HG03280 (cell line): ENCODE results near the gene PSAPL1.

ENCODE experiments used
- ATAC-seq: cut with Tn5 transposase; IDR thresholded peaks from one replicate; pipeline ENCODE4 v1.9.1; 2021; ENCODE audit warnings: mild to moderate bottlenecking, moderate library complexity; ENCODE audit not compliant: unreplicated experiment

The PSAPL1 gene

DNA sequence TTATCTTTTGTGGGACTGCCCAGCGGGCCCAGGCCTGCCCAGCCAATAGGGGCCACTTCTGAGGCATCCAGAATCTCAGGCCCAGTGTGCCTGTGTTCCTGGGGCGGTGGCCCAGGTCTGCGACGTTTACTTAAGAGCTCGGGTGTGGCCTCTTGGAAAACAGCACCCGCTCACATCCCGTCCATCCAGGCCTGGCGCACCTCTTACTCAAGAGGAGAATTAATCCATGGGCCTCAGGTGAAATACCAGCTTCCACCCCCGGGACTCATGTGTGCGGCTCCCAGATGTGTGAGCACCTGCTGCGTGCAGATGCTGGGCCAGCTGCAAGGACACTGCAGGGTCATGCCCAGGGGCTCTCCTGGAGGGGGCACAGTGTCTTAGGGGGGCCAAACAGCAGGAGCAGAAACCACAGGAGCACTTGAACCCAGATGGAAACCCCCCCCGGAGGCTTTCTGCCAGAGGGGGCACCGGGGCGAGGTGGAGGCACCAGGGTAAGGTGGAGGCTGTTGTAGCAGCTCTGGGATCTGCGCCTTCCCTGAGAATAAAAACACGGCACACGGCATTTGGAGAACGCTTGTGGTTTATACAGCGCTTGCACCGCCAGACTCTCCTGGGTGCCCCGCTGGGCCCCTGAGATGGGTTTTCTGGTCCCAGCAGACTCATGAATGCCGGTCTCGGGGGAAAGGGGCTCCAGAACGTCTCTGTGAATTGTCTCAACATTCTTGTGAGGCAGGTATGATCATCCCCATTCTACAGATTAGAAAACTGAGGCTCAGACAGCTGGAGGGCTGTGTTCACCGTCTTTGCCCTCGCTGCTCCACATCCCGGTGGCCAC lies 2.8 kb downstream of the PSAPL1 start:
- no peak for ATAC-seq

GRCh38 chr4:7430965-7431695 lies 3.6 kb downstream of the PSAPL1 start:
- no peak for ATAC-seq

- no peak for ATAC-seq
These were observed 4.3 kb downstream of the PSAPL1 start for GRCh38 chr4:7430368-7430964.

DNA sequence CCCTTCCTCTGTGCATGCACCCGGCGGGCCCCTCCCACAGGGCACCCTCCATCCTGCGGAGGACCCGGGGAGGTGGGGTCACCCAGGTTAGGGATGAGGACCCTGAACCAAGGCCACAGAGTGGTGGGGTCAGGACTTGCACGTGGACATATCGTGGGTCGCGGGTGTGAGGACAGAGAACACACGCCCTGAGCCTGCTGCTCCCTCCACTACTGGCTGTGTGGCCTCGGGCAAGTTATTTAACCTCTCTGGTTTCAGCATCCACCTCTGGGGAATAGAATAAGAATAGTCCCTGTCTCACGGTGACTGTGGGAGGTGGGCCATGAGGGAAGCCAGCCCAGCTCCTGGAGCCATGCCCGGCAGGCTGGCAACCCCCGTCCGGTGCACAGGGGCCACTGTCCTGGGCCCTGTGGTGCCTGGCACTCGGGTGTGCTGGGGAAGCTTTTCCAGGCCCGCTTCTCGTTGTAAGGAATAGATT lies 5.1 kb downstream of the PSAPL1 start:
- no peak for ATAC-seq

GRCh38 chr4:7429069-7429416 lies 5.7 kb downstream of the PSAPL1 start:
- ATAC-seq = no peak

- ATAC-seq = no peak
These were observed 6.3 kb downstream of the PSAPL1 start for GRCh38 chr4:7428261-7429068.

- ATAC-seq = no peak
These were observed 6.9 kb downstream of the PSAPL1 start for GRCh38 chr4:7427831-7428260.

DNA sequence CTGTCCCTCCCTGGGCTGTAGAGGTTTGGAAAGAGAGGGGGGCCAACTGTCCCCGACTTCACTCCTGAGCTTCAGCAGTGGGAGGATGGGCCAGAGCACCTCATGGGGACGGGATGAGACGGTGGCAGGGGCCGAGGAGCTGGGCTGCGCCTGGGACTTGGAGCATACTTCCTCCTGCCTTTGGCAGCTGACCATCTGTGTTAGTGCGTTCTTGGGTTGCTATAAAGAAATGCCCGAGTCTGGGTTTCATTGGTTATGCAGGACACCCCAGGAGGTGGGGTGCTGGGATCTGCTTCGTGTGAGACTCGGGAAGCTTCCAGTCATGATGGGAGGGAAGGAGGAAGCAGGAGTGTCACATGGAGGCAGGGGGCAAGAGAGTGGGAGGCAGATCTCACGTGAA lies 7.4 kb downstream of the PSAPL1 start:
- no peak for ATAC-seq

DNA sequence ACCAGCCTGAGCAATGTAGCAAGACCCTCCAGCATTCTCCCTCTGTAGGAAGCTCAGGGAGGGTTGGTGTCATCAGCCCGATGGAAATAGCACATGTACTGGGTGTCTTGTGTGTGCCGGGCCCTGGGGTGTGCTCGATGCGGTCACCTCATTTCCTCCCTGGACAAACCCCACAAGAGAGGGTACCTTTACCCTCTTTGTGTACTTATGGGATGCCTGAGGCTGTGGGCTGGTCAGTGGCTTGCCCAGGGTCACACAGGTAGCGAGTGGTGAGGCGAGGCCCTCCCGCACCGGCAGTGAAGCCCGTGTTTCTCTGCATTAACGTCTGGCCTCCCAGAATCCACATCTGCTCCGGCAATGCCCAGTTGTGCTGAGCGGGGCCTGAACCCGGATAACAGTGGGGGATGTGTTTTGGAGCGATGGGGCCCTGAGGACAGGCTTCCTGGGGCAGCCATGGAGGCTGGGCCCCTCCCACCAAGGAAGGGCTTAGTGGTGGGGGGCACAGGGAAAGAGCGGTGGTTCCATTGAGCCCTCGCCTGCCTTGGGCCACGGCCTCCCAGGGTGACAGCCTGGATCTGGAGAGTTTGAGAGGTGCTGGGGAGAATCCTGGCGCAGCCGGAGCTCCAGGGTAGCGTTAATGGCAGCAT lies 8.1 kb downstream of the PSAPL1 start:
- no peak for ATAC-seq

- ATAC-seq = no peak
These were observed 8.9 kb downstream of the PSAPL1 start for GRCh38 chr4:7425591-7426468.

DNA sequence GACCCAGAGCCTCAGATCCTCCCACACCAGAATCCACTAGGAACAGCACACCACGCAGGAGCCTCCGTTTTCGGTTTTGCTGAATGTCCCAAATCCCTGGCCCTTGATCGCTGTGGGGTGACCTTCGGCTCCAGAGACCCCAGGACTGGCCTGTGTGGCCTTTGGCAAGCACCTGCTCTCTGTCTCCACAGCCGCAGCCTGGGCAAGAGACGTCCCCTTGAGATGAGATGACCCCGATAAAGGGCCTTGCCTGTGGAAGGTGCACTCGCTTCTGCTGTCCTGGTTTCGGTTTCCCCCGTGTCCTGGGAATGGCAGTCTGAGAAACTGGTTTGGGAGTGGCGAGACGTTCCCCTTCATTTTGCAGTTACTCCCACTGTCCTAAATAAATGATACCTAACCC lies 9.6 kb downstream of the PSAPL1 start:
- ATAC-seq = no peak

DNA sequence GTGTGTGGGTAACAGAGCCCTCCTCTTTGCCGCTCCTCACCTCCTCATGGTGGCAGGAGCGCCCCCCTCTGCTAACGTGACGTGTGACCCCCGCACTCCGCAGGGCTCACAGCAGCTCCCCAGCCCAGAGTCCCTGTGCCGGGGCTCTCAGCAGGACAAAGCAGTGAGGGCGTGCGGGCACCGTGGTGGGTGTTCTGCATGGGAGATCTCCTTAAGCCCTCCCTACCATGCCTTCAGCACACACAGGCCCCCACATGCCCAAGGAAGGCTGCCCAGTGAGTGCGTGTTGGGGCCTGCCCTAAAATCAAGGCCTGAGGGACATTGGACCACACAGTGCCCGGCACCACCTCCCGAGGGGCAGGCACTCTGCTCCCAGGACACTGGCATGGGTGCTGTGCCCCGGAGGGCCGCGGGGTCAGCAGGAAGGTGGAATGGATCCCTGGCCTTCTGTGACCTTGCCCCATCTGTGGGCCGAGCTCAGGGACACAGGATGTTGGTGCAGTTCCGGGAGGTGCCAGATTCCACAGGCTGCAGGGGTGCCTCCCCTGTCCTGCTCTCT lies 10.1 kb downstream of the PSAPL1 start:
- no peak for ATAC-seq

- ATAC-seq = no peak
These were observed 10.8 kb downstream of the PSAPL1 start for GRCh38 chr4:7423801-7424552.

DNA sequence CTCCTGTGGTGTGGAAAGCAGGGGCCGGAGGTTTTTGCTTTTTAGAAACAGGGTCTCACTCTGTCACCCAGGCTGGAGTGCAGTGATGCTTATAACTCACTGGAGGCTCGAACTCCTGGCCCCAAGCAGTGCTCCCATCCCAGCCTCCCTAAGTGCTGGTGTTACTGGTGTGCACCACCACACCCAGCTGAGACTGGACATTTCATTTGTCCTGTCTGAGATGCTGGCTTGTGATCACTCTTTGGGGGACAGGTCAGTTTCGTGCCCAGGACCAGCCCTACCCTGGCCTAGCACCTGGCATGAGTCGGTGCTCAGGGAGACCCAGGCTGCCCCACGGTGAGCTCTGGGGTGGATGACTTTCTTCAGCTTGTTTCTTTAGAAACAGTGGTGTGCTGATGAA lies 11.3 kb downstream of the PSAPL1 start:
- no peak for ATAC-seq

GRCh38 chr4:7422898-7423180 lies 11.9 kb downstream of the PSAPL1 start:
- ATAC-seq = no peak

GRCh38 chr4:7422151-7422897 lies 12.4 kb downstream of the PSAPL1 start:
- no peak for ATAC-seq

- no peak for ATAC-seq
These were observed 13.2 kb downstream of the PSAPL1 start for GRCh38 chr4:7421356-7422150.
